ENCODE measurements around the gene TLE5.
A peak's percentile ranks its signal among the peaks of the same experiment; 100 is the strongest.
"Not testable (repeated sequence)": the region's sequence is repeated elsewhere in the genome, so short reads cannot be mapped to it uniquely, and the experiment has no call there.

The TLE5 gene

DNA sequence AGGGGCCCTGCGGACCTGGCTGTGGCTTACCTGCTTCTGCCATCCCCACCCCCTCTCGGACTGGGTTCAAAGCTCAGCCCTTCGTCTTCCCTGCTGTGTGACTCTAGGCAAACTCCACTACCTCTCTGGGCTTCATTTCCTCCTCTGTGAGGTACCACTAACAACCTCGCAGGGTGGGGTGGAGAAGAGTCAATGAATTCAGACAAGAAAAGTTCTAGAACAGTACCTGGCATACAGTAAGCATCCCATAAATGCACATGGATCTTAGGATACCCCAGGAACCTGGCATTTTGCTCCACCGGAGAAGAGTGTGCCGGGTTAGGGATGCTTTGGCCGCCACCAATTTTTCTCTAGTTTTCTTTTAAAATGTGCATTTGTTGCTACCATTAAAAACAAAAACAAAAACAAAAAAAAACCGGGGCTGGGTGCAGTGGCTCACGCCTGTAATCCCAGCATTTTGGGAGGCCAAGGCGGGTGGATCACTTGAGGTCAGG is 3.4 kb downstream of the TLE5 start:
- DNase-seq, result no peak

DNA sequence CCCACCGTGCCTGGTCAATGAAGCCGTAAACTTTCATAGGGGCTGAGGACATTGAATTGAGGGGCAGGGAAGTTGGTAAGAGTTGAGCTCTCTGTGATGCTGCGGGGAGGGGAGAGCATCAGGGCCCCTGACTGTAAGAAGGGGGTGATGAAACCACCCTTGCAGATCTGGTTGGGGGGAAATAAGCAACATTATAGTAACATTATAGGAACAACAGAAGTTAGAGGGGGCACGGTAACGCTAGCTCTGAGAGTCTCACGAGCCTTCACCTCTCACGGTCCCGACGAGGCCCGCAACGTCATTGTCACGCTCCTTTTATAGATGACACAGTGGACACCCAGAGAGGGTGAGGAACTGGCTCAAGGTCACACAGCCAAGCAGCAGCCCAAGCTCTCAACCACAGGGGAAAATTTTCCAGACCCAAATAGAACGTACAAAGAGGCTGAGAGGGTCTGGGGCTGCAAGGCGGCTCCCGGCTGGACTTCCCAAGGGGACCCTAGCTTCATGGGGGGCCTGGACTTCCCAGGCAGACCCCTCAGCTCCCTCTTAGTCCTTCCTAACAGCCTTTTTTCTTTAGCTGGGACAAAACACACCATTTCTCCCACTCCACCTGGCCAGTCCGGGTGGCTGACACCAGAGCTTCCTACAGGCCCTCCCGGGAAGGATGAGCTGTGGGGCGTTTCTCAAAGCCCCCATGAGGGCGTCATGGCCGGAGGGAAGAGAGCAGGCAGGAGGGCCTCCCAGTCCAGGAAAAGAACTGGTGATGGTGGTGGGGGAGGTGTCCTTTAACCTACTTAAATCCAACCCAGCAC is 4.1 kb downstream of the TLE5 start:
- no peak for DNase-seq

DNA sequence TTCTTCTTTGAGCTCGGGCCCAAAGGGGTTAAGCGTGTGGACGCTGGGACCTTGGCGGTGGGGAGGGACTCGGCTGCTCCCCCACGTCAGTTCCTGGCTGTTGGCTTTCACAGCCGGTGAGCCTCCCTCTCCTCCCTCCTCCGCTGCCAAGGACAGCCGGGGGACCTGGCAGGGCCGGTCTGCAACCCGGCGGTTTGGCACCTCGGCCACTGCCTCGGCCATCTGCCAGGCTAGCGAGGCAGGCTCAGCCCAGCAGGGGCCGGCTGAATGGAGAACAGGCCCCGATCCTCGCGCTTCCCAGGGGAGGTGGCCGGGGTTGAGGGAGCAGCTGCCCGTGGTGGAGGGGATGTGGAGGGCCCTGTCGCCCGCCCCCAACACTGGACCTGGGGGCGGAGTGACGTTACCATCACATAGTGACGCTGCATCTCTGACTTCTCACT is 5.0 kb downstream of the TLE5 start:
- DNase-seq, result peak; percentile 99 to 100

DNA sequence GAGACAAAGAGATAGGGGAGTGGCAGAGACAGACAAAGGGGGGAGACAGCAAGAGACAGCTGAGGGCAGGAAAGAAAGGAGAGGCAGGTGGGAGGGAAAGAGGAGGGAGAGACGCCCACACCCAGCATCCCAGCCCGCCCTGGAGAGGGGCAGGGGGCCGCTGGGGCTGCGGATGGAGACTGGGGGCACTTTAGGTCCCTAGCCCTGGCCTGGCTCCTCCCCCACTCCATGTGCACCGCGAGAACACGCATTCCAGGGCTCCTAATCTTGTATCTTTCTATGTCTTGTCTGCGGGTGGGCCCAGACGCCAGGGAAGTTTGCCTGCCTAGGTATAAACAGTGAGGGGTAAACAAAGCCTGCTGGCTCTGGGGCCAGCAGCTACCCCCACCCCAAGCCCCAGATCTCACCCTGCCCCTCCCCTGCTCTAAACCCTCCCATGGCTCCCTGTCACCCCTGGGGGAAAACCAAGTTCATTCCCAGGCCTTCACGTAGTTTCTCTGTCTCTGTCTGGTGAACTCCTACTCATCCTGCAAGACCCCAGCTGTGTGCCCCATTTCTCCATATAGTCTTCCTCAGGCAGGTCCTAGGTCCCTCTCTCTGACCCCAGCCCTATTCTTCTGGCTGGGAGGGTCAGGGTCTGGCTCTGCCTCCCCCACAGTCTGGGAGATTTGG is 5.7 kb downstream of the TLE5 start:
- no peak for DNase-seq

DNA sequence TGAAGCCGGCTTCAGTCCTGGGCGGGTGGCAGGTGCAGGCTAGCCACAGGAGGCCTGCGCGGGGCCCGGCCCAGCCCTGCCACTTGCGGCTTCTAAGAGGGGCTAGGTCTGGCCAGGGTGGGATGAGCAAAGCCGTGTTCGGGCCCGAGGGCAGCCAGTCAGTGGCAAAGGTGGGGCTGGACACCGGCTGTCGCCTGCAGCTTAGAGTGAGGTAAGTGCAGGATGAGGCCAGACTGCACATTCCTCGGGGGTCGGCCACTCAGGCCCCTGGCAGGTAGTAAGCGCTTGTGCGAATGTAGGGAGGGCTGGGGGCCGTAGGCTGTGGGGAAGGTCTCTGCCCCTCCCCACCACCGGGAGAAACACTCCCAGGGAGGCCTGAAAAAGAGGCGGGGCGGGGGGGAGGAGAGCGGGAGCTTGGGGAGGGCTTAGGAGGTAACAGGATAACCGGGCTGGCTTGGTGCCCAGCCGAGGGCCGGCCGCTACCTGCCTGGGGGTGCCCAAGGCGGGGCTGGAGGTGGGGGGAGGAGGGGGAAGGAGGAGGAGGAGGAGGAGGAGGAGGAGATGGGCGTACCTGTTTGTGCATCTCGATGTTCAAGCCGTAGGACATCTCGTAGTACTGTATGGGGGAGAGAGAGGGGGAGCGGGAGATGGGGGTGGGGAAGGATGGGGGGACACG is 6.4 kb downstream of the TLE5 start:
- DNase-seq, result peak in 1 of 2 experiments; percentile 70

DNA sequence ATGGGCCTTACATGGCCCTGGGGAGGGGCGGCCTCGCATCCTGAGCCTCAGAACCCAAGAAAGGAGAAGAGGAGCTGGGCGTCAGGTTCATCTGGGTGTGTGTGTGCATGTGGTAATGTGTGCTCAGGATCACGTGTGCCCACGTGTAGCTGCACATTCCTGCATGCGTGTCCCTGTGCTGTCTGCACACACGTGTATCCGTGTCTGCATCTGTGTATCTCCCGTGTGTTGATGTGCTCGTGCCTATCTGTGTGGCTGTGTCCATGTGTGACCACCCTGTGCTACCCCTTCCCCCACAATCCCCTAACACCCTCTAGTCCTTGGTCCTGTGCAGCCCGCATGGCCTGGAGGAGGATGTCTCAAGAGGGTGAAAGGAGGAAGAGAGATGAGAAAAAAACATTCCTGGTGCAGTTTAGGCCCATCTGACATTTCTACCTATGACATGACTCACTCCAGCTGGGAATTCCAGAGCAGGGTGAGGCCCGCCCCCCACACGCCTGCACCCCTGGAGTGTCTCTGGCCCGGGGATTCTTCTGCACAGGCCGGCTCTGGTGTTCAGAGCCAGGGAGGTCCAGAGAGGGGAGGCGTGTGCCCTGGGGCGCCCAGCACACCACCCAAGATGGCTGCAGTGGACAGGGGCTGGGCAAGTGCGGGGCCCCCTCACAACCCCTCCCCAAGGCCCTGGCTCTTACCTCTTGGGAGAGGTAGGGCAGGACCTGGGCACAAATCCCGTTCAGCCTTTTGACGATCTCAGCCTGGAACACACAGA is 7.1 kb downstream of the TLE5 start:
- no peak for DNase-seq

DNA sequence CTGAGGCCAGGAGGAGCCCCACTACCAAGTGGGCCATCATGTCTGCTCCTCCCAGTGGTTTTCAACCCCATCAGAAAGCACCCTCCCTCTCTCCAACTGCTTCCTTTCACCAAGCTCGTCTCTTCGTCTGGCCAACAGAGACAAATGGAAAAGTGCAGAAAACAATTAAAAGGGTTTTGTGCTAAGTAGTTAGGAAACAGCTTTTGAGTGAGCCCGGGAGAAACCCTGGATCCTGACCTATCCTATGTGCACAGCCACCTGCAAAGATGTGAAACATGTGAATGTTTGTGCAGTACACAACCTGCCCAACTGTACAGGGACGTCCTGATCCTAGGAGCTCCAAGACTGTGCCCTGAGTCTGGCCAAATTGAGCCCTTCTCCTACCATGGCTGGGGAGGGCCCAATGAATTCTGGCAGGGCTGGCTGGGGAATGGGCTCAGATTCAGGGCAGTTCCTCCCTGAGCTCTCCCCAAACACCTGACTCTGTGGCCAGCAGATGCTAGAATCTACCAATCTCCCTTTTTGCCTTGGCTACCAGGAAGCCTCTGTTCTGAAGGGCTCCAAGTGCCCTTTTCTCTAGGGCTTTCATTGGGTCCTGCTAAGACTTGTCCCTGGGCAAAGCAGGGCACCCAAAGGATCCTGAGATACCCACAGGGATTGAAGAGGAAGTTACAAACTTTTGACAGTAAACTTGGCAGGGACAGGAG is 7.9 kb downstream of the TLE5 start:
- DNase-seq, result no peak

DNA sequence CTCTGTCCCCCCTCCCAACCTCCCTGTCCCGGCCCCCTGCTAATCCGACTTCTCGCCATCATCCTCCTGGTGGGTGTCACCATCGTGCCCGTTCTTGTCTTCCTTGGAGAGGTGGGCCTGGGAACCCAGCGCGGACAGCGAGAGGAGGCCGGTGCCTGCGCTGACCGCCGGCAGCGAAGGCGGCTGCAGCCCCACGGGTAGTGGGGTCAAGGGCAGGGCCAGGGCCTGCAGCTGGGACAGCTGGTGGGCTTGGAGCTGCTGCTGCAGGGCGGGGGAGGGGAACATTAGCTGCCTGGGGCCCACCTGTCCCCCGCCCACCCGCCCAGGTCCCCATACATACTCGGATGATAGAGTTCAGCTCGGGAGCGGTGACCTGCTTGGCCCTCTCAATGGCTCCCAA is 8.5 kb downstream of the TLE5 start:
- no peak for DNase-seq

DNA sequence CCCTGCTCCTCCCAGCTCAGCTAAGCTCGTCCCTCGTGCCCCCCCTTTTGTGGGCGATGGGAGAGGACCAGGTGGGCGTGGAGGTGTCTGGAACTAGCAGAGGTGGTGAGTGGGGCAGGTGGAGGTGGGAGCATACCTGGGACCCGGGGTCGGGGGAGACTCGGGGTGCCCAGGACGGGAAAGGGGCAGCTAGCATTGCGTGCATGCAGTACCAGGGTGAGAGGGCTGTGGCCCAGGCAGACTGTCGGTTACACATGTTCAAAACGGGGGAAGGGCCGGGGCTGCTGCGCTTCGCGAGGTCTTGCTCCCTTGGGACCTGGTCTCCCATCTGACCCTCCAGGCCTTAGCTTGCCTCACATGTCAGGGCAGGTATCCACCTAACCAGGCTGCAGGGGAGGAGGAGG is 9.1 kb downstream of the TLE5 start:
- no peak for DNase-seq

DNA sequence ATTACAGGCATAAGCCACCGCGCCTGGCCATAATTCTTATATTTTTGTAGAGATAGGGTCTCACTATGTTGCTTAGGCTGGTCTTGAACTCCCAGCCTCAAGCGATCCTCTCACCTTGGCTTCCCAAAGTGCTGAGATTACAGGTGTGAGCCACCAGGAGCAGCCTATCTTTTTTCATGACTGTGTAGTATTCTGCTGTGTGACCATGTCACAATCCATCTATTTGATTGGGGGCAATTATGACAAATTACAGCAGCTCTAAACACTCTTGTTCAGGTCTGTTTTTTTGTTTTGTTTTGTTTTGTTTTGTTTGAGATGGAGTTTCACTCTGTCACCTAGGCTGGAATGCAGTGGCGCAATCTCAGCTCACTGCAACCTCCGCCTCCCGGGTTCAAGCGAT is 12.3 kb downstream of the TLE5 start:
- DNase-seq, result not testable (repeated sequence)

DNA sequence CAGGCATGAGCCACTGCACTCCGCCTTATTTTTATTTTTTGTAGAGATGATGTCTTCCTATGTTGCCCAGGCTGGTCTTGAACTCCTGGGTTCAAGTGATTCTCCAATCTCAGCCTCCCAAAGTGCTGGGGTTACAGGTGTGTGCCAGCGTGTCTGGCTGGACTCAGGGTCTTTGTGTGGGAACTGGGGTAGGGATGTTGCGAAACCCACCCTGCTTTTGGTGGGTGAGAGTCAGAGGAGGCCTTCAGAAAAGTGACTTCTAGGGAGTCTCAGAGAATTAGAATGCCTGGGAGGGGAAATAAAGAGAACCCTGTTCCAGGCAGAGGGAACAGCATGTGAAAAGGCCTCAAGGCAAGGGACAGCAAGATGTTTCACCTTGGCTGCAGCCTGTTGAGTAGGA is 13.2 kb downstream of the TLE5 start:
- no peak for DNase-seq

DNA sequence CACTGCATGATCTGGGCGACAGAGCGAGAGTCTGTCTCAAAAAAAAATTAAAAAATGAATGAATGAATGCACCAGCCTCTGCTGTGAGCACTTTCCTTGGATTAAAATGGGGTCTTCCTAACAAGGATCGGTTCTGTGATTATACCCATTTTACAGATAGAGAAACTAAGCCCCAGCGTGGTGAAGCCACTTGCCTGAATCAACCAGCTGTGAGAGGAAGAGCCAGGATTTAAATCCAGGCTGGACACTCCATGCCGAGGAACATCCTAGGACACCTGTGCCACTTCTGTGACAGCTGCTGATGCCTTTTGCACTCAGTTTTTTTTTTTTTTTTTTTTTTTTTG is 14.1 kb downstream of the TLE5 start:
- DNase-seq, result no peak

DNA sequence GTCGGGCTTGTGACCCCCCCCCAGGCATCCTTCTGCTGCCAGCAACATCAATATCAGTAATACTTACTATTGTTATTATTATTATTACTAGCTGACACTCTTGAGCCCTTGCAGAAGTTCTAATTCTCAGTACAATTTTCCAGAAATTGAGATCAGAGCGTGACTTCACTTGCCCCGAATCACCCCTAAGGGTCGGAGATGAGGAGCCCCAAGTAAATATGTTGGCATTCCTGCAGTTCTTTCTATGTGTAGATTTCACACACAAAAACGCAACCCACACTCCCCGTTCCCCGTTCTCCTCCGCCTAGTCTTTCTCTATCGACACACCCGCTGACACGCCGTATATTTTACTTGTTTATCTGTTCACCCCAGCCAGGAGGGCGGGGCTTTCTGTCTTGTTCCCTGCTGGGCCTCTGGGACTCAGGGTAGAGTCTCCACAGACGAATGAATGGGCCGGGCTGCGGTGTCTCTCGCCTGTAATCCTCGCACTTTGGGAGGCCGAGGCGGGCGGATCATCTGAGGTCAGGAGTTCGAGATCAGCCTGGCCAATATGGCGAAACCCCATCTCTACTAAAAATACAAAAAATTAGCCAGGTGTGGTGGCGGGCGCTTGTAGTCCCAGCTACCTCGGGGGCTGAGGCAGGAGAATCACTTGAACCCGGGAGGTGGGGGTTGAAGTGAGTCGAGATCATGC is 14.7 kb downstream of the TLE5 start:
- DNase-seq, result peak; percentile 56 to 79

DNA sequence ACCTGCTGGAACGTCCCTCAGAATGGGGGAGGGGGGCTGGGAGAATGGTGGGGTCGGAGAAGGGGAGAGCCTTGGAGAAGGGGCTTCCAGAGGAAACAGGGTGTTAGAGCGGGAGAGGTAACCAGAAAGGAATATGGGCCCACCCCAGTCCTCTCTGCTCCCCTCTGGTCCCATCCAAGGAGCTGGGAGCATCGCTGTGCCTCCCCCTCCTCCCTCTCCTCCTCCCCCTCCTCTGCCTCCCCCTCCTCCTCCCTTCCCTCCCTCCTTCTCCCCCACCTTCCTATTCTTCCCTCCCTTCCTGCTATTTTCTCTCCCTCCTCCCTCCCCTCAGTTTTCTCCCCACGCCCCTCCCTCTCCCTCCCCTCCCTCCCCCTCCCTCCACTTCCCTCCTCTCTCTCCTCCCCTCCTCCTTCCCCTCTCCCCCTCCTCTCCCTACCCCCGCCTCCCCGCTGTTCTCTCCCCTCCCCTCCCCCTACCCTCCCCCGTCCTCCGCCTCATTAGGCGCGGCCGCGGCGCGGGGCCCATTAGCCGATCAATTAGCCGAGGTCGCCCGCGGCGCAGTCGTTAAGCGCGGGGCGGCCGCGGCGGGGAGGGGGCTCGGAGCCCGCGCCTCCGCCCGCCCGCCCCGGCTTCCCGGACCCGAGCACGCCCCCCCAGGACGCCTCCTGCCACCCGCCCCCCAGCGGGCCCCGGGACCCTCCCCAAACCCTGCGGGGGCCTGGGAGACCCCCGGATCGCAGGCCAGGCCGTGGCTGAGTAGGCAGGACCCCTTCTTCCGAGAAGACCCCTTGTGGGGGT is 15.4 kb downstream of the TLE5 start:
- DNase-seq, result peak in 1 of 2 experiments; percentile 65

DNA sequence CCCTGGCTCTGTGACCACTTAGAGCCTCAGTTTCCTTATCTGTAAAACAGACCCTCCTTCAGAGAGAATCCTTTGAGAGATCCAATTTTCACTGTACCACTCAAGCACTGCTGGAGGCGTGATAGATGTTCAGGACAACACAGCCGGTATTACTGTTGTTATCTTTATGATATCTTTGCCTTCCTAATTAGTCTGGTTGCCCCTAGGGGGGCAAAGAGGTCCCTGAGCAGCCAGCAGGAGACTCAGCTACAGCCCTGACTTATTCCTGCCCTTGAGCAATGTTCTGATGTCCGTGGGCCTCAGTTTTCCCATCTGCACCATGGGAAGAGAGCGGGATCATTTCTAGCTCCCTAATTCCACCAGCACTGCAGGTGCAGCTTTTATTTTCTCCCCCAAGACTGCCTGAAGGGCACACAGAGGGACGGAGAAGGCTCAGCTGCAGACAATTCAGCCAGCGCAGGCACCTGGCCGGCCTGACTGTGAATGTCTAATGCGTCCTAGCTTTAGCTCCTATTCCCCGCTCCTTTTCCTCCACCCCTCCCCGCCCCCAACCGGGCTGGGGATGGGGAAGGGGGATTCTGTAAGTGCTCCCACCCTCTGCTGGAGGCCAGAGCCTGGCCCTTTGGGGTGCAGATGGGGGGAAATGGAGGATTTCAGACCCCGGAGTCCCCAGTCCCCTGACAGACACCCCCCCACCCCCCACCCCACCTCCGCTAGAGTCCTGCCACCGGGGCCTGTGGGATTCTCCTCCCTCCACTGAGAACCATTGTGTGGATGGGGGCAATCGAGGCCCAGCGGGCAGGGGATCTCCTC is 16.2 kb downstream of the TLE5 start:
- no peak for DNase-seq

DNA sequence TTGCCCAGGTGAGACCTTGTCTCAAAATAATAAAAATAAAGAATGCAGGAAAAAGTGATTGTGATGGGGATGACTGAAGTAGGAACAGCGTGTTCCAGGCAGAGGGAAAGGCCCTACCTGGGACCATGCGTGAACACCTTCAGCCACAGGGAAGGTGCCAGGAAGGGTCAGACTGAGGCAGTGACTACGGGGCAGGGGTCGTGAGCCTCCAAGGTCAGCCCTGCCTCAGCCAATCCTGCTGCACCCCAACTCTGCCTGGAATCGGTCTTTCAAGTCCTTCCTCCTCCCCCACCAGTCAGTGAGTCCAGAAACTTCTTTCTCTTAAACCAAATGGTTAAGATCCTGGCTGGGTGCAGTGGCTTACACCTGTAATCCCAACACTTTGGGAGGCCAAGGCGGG is 17.1 kb downstream of the TLE5 start:
- DNase-seq, result no peak

DNA sequence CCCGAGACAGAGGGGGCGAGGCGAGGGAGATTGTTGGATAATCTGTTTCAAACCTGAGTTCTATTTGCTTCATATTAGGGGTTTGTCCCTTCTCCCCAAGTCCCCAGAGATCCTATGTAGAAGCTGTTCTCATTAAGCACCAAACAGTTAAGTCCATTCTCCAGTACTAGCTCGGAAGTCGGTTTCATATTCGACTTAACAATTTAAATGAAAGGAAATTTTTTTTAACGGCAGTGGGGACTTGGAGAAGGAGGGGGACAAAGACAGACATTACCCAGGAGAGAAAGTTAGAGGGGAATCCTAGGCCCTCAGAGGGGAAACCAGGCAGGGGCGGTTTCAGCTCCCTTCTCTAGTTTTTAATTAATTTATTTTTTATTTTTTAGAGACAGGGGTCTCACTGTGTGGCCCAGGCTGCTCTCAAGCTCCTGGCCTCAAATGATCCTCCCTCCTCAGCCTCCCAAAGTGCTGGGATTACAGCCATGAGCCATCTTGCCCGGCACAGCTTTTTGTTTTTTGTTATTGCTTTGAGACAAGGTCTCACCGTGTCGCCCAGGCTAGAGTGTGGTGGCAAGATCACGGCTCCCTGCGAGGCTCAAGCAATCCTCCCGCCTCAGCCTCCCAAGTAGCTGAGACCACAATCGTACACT is 19.6 kb downstream of the TLE5 start:
- no peak for DNase-seq

DNA sequence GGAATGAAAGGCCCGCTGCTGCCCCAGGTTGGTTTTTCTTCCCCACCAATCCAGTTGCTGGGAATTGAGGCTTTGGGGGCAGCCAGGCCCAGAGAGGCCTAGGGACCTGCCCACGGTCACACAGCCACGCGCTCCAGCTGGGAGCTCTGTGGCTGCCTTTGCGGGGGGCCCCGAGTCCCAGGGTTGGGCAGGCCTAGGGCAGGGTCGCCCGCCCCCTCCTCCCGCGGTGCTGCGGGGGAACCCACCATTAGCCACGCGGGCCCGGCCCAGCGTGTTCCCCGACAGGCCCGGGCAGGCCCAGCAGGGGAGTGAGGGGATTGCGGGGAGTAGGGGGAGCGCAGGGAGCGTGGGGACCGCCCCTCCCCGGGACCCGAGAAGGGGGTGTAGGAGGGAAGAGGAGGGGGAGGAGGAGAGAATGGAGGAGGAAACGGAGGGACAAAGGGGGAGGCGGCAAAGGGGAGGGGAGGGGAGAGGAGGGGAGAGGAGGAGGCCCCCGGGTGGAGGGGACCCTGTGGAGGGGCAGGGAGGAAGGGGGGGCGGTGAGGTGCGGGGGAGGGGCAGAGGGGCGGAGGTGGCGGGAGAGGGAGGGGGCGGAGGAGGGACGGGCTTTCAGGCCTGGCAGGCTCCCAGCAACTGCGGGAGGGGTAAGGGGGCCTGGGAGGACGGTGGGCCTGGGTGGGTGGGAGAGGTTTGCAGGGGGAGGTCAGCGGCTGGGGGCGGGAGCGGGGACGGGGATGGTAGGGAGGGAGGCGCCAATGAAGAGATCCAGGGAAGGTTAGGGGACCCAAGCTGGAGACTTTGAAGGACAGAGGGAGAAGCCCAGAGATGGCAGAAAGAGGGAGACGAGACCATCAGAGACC is 20.3 kb downstream of the TLE5 start:
- no peak for DNase-seq
